Activated T-helper 2 cell treated with anti-CD3 and anti-CD28 coated beads, Interferon-gamma antibody, Interleukin-2, Interleukin-4, amounts not matched to agents 10 μg/mL and 5 μg/mL and 100 μg/mL, durations not matched to agents 14 hours and 24 hours and 36 hours (primary cell): ENCODE data around the gene MAFB. TPM values are rescaled to one million over a fixed set of nuclear protein-coding genes. Genes with fewer than 3 reads are reported as not detected.

Experiments used
- DNase-seq: peaks from one replicate; pipeline ENCODE4 v3.0.0; 2021; ENCODE audit warnings: low spot score
- H3K27ac Mint-ChIP-seq: one replicate; pipeline ENCODE4 v1.8.0; 2021; ENCODE audit warnings: mixed read lengths
- H3K27me3 Mint-ChIP-seq: one replicate; pipeline ENCODE4 v1.8.0; 2021; ENCODE audit warnings: low read depth, mixed read lengths
- H3K36me3 Mint-ChIP-seq: one replicate; pipeline ENCODE4 v1.8.0; 2021; ENCODE audit warnings: low read depth, mixed read lengths
- H3K4me1 Mint-ChIP-seq: one replicate; pipeline ENCODE4 v1.8.0; 2021; ENCODE audit warnings: low read depth, mixed read lengths
- H3K4me3 Mint-ChIP-seq: one replicate; pipeline ENCODE4 v1.8.0; 2021; ENCODE audit warnings: low read depth, mild to moderate bottlenecking, moderate library complexity, mixed read lengths
- H3K9me3 Mint-ChIP-seq: one replicate; pipeline ENCODE4 v1.8.0; 2021; ENCODE audit warnings: mixed read lengths
- intact Hi-C: fragments of 100-400 bp; cut with micrococcal nuclease; formaldehyde crosslinking; loops from one replicate; pipeline ENCODE4 v1.15.1; 2023
- total RNA-seq: library from RNA; stranded (reverse); gene quantifications from 2 replicates; pipeline ENCODE4 v1.2.3, GENCODE V29; 2022

Gene MAFB
- total RNA-seq, 1 donor from 2014 or later: 1.1 TPM

DNA sequence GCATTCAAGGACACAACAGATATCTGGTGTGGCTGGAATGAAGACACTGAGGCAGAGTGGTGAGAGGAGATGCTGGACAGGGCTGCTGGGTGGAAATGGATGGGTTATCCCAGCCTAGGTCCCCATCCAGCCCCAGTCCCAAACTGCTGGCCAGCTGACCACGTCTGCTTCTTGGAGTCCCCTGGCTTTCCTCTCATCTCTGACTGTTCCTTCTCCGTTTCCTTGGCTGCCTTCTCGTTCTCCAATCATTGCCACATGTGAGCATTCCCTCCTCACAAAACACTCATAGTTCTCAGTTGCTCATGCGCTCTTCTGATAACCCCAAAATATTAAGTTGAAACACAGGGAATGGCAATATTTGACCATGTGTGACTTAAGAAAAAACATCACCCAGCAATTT is 31.5 kb downstream of the MAFB start:
- Mint-ChIP-seq H3K4me1 (no peaks in the 10 kb centered on the region), H3K36me3 (no peaks in the 10 kb centered on the region), H3K27ac (no peak overlapping the region), H3K27me3 (peaks cover 3% of the 10 kb centered on the region), H3K4me3 (no peak overlapping the region), H3K9me3 (no peaks in the 10 kb centered on the region)
- no peak for DNase-seq
- intact Hi-C loops: no loop called here

DNA sequence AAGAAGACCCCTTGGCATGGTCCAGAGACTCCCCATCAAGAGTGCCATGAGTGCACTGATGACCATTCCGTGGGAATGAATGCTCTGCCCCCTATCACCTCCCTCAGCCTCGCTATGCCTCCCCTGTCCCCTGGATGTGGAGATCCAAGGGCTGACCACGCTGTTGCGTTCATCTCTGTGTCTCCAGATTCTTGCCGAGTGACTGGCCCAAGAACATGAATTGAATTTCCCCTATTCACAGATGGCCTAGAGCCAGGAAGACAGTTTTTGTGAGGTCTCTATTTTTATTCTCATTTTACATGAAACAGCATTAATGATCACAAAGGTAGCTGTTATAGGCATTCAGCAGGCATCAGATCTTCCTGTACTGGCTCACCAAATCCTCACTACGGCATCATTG is 33.6 kb downstream of the MAFB start:
- Mint-ChIP-seq H3K4me3 (no peak overlapping the region), H3K4me1 (no peaks in the 10 kb centered on the region), H3K27me3 (no peaks in the 10 kb centered on the region), H3K36me3 (no peaks in the 10 kb centered on the region), H3K27ac (no peak overlapping the region), H3K9me3 (no peaks in the 10 kb centered on the region)
- no peak for DNase-seq
- intact Hi-C loops: no loop called here

DNA sequence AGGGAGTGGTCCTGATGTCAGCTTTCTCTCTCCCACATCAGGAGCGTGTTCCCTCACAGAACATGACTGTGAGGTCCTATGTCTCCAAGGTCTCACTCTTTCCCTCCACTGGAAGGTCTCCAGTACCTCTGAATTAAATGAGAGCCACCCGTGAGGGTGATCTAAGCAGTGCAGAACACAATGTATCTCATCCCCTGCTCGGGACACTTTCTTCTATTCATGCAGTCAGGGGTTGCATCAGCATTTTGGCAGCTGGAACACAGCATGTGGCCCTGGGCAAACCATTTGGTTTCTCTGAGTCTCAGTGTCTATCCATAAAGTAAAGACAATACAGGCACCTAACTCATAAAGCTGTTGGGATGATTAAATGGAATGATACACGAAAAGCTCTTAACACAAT is 34.2 kb downstream of the MAFB start:
- DNase-seq: no peak
- H3K27me3 Mint-ChIP-seq: no peaks in the 10 kb centered on the region
- no peaks in the 10 kb centered on the region for H3K36me3 Mint-ChIP-seq
- intact Hi-C loops: no loop called here
- no peak overlapping the region for H3K27ac Mint-ChIP-seq
- H3K4me1 Mint-ChIP-seq: no peaks in the 10 kb centered on the region
- H3K9me3 Mint-ChIP-seq: no peaks in the 10 kb centered on the region
- no peak overlapping the region for H3K4me3 Mint-ChIP-seq

DNA sequence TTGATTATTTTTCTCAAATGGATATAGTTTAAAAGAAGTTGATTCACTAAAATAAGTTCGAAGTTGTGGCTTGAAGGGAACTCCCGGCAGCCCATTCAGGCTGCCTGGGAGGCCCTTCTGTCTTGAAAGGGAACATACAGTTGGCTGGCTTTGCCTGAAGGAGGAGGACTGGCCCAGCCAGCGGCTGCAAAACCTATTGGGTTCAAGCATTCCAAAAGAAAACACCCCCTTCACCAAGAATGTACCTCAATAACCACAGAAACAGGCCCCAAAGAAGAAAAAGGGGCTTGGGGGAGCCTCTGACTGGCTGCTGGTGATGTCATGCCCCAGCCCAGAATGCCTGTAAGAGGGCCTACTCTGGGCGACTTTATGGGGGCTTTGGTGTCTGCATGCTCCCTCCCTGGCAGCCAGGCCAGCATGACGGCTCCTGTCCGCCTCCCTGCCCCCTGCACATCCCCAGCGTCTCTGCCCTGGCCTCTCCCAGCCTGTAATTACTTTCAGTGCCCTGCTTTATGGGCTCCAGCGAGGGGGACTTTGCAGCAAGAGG is 36.5 kb downstream of the MAFB start:
- Mint-ChIP-seq H3K4me1 (no peaks in the 10 kb centered on the region), H3K4me3 (no peak overlapping the region), H3K36me3 (no peaks in the 10 kb centered on the region), H3K9me3 (no peaks in the 10 kb centered on the region), H3K27ac (no peak overlapping the region), H3K27me3 (no peaks in the 10 kb centered on the region)
- DNase-seq: no peak
- intact Hi-C loops: no loop called here

- DNase-seq: no peak
- Mint-ChIP-seq H3K4me1 (no peaks in the 10 kb centered on the region), H3K36me3 (no peaks in the 10 kb centered on the region), H3K9me3 (no peaks in the 10 kb centered on the region), H3K27ac (no peak overlapping the region), H3K27me3 (no peaks in the 10 kb centered on the region), H3K4me3 (no peak overlapping the region)
- intact Hi-C loops: no loop called here
Measured at GRCh38 chr20:40651151-40651550, 37.9 kb downstream of the MAFB start.

- DNase-seq: no peak
- no peaks in the 10 kb centered on the region for H3K36me3 Mint-ChIP-seq
- H3K4me1 Mint-ChIP-seq: no peaks in the 10 kb centered on the region
- no peaks in the 10 kb centered on the region for H3K9me3 Mint-ChIP-seq
- no peak overlapping the region for H3K27ac Mint-ChIP-seq
- H3K4me3 Mint-ChIP-seq: no peak overlapping the region
- no peaks in the 10 kb centered on the region for H3K27me3 Mint-ChIP-seq
- intact Hi-C loops: no loop called here
Measured at GRCh38 chr20:40650707-40651106, 38.3 kb downstream of the MAFB start.

- Mint-ChIP-seq H3K4me1 (no peaks in the 10 kb centered on the region), H3K4me3 (no peak overlapping the region), H3K36me3 (no peaks in the 10 kb centered on the region), H3K27ac (no peak overlapping the region), H3K27me3 (no peaks in the 10 kb centered on the region), H3K9me3 (no peaks in the 10 kb centered on the region)
- intact Hi-C loops: no loop called here
- no peak for DNase-seq
Measured at GRCh38 chr20:40648210-40649072, 40.6 kb downstream of the MAFB start.

GRCh38 chr20:40646813-40647212 is 42.2 kb downstream of the MAFB start:
- Mint-ChIP-seq H3K27me3 (no peaks in the 10 kb centered on the region), H3K36me3 (no peaks in the 10 kb centered on the region), H3K4me1 (no peaks in the 10 kb centered on the region), H3K27ac (no peak overlapping the region), H3K4me3 (no peak overlapping the region), H3K9me3 (no peaks in the 10 kb centered on the region)
- intact Hi-C loops: no loop called here
- DNase-seq: no peak

DNA sequence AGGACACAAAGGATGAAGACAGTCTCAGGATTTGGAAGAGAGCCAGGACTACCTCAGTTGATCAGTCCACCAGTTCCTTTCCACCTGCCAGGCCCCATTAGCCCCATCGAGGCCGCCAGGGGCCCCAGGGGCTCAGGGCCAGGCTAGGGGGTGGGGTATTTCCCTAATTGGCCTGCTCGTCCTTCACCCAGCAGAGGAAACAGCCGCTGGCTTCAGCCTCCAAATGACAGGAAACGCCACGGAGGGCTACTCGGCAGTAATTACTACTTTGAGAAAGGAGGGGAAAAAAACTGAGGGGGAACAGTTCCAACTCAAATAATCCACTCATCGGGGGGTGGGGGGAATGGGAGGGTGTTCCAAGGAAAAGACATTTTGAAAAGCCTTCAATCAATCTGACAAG is 42.7 kb downstream of the MAFB start:
- Mint-ChIP-seq H3K36me3 (no peaks in the 10 kb centered on the region), H3K27me3 (no peaks in the 10 kb centered on the region), H3K27ac (no peak overlapping the region), H3K4me1 (no peaks in the 10 kb centered on the region), H3K9me3 (no peaks in the 10 kb centered on the region), H3K4me3 (no peak overlapping the region)
- intact Hi-C loops: no loop called here
- no peak for DNase-seq

GRCh38 chr20:40644863-40645262 is 44.2 kb downstream of the MAFB start:
- no peaks in the 10 kb centered on the region for H3K36me3 Mint-ChIP-seq
- H3K27ac Mint-ChIP-seq: no peak overlapping the region
- no peaks in the 10 kb centered on the region for H3K4me1 Mint-ChIP-seq
- H3K27me3 Mint-ChIP-seq: no peaks in the 10 kb centered on the region
- no peaks in the 10 kb centered on the region for H3K9me3 Mint-ChIP-seq
- intact Hi-C loops: no loop called here
- no peak for DNase-seq
- H3K4me3 Mint-ChIP-seq: no peak overlapping the region

DNA sequence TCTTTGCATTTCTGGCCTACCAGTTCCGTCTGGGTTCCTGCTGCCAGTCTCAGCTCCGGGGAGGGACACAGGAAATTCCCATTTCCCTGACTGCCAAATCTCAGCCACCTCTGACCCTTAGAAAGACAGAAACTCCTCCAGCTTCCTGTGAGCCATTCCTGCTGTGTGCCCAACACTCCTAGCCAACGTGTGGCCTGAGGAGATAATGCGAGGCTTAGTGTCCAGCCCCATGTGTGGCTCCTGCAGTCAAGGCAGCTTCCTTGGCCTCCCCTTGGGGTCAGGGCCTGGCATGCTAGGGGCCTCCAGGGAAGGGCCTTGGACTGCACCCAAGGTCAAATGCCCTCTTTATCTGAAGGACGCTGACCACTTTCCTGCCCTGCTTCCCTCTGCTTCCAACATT is 45.1 kb downstream of the MAFB start:
- Mint-ChIP-seq H3K27me3 (no peaks in the 10 kb centered on the region), H3K36me3 (no peaks in the 10 kb centered on the region), H3K4me3 (no peak overlapping the region), H3K9me3 (no peaks in the 10 kb centered on the region), H3K4me1 (no peaks in the 10 kb centered on the region), H3K27ac (no peak overlapping the region)
- no peak for DNase-seq
- intact Hi-C loops: no loop called here

- Mint-ChIP-seq H3K9me3 (no peaks in the 10 kb centered on the region), H3K27me3 (no peaks in the 10 kb centered on the region), H3K27ac (no peak overlapping the region), H3K4me3 (no peak overlapping the region), H3K36me3 (no peaks in the 10 kb centered on the region), H3K4me1 (no peaks in the 10 kb centered on the region)
- intact Hi-C loops: no loop called here
- DNase-seq: no peak
Measured at GRCh38 chr20:40641809-40642208, 47.2 kb downstream of the MAFB start.

GRCh38 chr20:40641202-40641601 is 47.8 kb downstream of the MAFB start:
- no peaks in the 10 kb centered on the region for H3K9me3 Mint-ChIP-seq
- H3K27ac Mint-ChIP-seq: no peak overlapping the region
- no peak overlapping the region for H3K4me3 Mint-ChIP-seq
- H3K4me1 Mint-ChIP-seq: no peaks in the 10 kb centered on the region
- intact Hi-C loops: no loop called here
- no peak for DNase-seq
- no peaks in the 10 kb centered on the region for H3K36me3 Mint-ChIP-seq
- H3K27me3 Mint-ChIP-seq: no peaks in the 10 kb centered on the region
